GM19351 (cell line): Measurements from ENCODE around the gene STUM.

ENCODE experiments used
- ATAC-seq: cut with Tn5 transposase; IDR thresholded peaks from one replicate; pipeline ENCODE4 v1.9.1; 2021; ENCODE audit warnings: mild to moderate bottlenecking, moderate library complexity; ENCODE audit not compliant: unreplicated experiment

STUM gene

DNA sequence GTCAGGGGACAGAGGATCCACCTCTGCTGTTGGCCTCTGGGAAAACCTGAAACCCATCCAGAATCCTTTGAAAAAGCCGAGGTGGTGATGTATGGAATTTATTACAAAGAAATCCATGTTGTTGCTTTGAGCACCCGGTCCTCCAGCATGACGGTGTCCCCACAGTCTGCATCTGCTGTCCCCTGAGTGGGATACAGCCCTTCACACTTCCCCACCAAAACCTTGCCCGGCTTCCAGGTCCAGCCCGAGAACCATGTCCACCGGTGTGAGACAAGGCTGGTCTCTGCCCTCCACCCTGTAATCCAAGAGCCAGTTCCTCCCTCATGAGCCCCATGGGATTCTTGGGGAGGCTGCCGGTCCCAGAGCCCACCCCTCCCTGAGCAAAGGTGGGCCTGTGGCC, 70.5 kb downstream of the STUM start:
- no peak for ATAC-seq

DNA sequence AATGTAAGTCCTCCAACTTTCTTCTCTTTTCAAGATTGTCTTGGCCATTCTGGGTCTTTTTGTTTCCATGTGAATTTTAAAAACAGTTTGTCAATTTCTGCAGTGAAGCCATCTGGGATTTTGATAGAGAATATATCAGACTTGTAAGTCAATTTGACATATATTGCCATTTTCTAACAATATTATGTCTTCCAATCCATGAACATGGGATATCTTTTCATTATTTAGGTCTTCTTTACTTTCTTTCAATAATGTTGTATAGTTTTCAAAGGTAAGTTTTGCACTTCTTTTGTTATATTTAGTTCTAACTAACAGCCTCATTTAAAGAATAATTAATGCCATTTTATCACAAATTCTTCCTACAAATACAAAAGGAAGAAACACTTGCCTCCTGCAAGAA, 73.4 kb downstream of the STUM start:
- ATAC-seq: no peak

- no peak for ATAC-seq
Measured at GRCh38 chr1:226624526-226624925, 76.0 kb downstream of the STUM start.

DNA sequence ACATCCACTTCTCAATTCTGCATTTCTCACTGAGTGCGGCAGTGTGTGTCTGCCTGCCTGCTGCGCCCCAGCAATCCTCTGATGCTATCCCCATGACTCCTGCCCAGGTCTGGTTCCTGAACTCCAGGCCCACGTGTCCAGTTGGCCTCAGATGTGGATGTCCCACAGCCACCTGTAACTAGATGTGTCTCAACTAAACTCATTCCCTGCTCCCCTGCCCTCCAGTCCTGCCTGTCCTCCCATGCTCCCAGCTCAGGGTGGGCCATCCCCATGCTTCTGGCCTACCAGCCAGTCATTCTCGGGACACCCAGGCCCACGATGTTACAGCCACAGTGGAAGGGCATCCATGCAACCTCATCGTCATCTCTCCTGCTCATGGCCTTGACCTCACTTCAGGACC, 76.8 kb downstream of the STUM start:
- no peak for ATAC-seq

- peak; percentile 34 for ATAC-seq
Measured at GRCh38 chr1:226625832-226626576, 77.4 kb downstream of the STUM start.

GRCh38 chr1:226626577-226626956, 78.0 kb downstream of the STUM start:
- ATAC-seq: peak; percentile 85

GRCh38 chr1:226627050-226627755, 78.6 kb downstream of the STUM start:
- ATAC-seq: no peak

DNA sequence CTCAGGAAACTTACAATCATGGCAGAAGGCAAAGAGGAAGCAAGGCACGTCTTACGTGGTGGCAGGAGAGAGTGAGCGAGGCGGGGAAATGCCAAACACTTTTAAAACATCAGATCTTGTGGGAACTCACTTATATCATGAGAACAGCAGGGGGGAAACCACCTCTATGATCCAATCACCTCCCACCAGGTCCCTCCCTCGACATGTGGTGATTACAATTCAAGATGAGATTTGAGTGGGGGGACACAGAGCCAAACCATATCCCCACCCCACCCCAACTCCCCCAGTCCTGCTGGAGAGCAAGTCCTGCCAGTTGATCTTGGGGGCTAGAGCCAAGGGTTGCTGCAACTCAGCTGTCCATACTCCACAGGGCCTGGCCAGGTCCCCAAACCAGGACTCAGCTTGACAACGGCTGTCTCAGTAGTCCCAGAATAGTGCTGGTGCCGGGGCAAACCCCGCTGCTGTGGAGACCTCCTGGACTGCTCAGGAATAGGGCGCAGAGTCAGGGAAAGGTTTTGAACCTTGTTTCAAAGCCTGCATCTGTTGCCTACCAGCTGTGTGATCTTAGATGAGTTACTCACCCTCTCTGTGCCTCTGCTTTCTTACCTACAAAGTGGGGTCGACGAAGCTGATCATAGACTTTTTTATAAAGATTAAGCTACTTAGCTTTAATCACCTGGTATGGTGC, 79.5 kb downstream of the STUM start:
- no peak for ATAC-seq

GRCh38 chr1:226628612-226629155, 80.1 kb downstream of the STUM start:
- no peak for ATAC-seq

DNA sequence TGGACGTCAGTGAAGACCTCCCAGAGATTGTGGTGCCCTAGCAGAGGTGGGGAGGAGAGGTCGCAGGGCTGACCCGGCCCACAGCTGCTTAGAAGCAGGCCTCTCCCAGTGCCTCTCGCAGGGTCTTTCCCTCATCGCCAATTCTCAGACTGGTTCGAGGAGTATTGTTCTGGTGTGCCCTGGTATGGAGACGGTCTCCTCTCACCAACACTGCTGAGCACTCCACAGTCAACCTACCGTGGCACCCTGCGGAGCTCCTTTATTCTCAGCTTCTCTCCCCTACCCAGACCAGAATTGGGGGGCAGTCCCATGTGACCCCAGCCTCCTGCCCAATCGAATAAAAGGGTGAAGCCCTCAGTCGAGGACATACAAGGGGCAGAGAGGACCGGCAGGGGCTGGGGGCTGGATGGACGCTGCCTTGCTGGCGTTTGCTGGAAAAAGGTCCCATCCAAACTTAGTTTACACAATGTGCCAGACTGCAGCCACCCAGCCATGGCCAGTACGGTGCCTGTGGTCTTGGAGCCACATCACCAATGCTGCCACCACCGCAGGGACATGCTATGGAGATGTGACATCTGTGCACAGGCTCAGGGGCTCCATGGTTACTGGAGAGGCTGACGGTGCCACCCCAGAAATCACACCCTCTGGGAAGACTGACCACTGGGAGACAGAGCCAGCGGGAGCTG, 80.8 kb downstream of the STUM start:
- ATAC-seq: no peak

- no peak for ATAC-seq
Measured at GRCh38 chr1:226629896-226630550, 81.5 kb downstream of the STUM start.

GRCh38 chr1:226630592-226630991, 82.0 kb downstream of the STUM start:
- ATAC-seq: no peak

DNA sequence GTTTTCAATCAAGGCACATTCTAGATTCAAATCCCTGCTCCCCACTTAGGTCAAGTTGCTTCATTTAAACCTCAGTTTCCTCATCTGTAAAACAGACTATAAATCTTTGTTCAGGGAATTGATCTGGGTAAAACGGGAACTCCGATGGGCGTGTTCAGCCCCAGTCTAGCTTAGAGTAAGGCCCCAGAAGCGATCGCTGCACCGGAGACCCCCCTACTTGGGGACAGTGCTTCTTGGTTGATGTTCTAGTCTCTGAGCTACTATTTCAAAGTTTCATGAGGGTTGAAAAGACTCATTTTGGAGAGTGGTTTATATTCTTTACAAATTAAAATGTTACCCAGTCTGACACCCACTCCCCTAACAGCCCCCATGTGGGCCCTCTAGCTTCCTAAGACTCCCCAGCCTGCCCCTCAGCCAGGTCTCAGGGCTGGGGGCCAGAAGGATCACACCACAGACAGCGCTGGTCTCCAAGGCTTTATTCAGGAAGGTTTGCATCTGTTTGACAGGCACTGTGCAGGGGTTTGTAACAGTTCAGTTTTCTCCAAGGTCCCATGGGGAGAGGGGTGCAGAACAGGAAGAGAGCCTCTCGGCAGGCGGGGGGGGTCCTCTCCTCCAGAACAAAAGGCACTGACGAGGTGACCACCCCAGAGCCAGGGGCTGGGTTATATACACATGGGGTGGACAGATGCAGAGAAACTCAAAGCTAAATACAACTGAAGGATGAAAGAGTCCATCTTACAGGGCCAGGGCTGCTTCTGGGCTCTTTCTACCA, 82.9 kb downstream of the STUM start:
- no peak for ATAC-seq

- no peak for ATAC-seq
Measured at GRCh38 chr1:226632169-226632879, 83.8 kb downstream of the STUM start.

GRCh38 chr1:226632922-226633351, 84.4 kb downstream of the STUM start:
- no peak for ATAC-seq

GRCh38 chr1:226633541-226634165, 85.1 kb downstream of the STUM start:
- ATAC-seq: peak; percentile 16

DNA sequence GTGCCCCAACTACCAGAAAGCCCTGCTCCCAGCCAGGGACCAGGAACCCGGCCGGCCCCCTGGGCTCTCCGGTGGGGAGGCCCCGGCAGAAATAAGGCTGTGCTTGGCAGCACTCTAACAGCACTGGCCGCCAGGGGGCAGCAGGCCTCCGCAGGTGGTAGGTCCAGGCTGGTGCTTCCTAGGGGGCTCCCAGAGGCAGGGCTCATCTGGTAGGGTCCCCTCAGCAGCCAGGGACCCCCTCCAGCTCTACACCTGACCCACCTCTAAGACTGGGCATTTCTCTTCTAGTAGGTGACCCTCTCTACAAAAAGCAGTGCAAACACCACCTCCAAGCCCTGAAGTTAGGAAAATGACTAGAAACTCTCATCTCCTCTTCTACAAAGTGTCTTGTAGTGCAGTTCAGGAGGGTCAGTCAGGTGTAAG, 85.6 kb downstream of the STUM start:
- ATAC-seq: peak; percentile 85

DNA sequence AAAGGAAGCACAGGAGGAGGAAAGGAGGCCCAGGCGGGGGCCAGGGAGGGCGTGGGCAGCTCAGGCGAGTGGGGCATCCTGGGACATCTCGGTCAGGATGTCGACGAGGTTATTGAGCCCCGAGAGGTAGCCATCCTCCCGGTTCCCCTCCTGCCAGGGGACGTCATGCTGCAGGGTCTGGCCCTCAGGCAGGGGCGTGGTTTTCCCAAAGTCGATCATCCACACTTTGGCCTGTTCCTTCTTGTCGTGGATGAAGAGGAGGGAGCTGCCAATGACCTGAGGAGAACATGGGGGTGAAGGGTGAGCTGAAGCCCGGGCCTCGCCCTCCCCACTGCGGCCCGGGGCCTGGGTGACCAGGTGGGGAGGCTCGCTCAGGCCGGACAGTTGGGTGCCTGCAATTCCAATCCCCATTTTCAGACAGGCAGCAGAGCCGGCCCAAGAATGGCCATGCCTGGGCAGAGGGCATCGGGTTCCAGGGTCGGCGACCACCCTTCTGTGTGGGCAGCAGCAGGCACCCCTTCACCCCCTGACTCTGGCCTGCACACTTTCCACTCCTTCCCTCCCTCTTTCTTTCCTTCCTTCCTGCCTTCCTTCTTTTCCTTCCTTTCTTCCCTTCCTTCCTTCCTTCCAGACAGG, 86.2 kb downstream of the STUM start:
- no peak for ATAC-seq
